H9 (cell line): Measurements from ENCODE around the gene KIF11. TPM values are rescaled to one million over a fixed set of nuclear protein-coding genes. Genes with fewer than 3 reads are reported as not detected.

Experiments
- DNase-seq: peaks from one replicate; pipeline ENCODE4 v3.0.0-alpha.2; 2017
- H2AFZ ChIP-seq: one replicate; pipeline ENCODE4 v1.6.1; 2013; ENCODE audit warnings: mild to moderate bottlenecking, low read length, control low read depth, moderate library complexity
- H2AK5ac ChIP-seq: 2 replicates; pipeline ENCODE4 v1.6.1; 2013; ENCODE audit warnings: low read length, control low read depth, mixed read lengths; ENCODE audit not compliant: insufficient read length
- H2BK120ac ChIP-seq: one replicate; pipeline ENCODE4 v1.6.1; 2013; ENCODE audit warnings: low read depth, mild to moderate bottlenecking, low read length, control low read depth, inconsistent platforms; ENCODE audit not compliant: poor library complexity, severe bottlenecking
- H2BK12ac ChIP-seq: 2 replicates; pipeline ENCODE4 v1.6.1; 2013; ENCODE audit warnings: low read length, control low read depth, mixed read lengths, low read depth; ENCODE audit not compliant: insufficient read length
- H2BK15ac ChIP-seq: 2 replicates; pipeline ENCODE4 v1.6.1; 2013; ENCODE audit warnings: low read depth, low read length, control low read depth
- H2BK20ac ChIP-seq: one replicate; pipeline ENCODE4 v1.6.1; 2013; ENCODE audit warnings: low read depth, mild to moderate bottlenecking, low read length, control low read depth, inconsistent platforms; ENCODE audit not compliant: poor library complexity, severe bottlenecking
- H2BK5ac ChIP-seq: 2 replicates; pipeline ENCODE4 v1.6.1; 2013; ENCODE audit warnings: low read length, control low read depth, mixed read lengths; ENCODE audit not compliant: insufficient read length
- H3K14ac ChIP-seq: 2 replicates; pipeline ENCODE4 v1.6.1; 2013; ENCODE audit warnings: low read length, control low read depth; ENCODE audit not compliant: insufficient read depth
- H3K18ac ChIP-seq: 2 replicates; pipeline ENCODE4 v1.6.1; 2013; ENCODE audit warnings: low read depth, mild to moderate bottlenecking, mixed read lengths, low read length, control low read depth; ENCODE audit not compliant: insufficient read length
- H3K23ac ChIP-seq: 2 replicates; pipeline ENCODE4 v1.6.1; 2013; ENCODE audit warnings: low read length, control low read depth, mixed read lengths, low read depth; ENCODE audit not compliant: insufficient read length
- H3K23me2 ChIP-seq: 2 replicates; pipeline ENCODE4 v1.6.1; 2013; ENCODE audit warnings: low read depth, mild to moderate bottlenecking, mixed read lengths, low read length, control low read depth; ENCODE audit not compliant: insufficient read length, poor library complexity, severe bottlenecking
- H3K27ac ChIP-seq: 2 replicates; pipeline ENCODE4 v1.5.1; 2013; ENCODE audit warnings: low read length, control low read depth, mixed read lengths, low read depth; ENCODE audit not compliant: insufficient read length
- H3K27me3 ChIP-seq: 2 replicates; pipeline ENCODE4 v1.6.1; 2013; ENCODE audit warnings: low read length, control low read depth, inconsistent platforms; ENCODE audit not compliant: insufficient read depth
- H3K4ac ChIP-seq: 2 replicates; pipeline ENCODE4 v1.6.1; 2013; ENCODE audit warnings: low read depth, mild to moderate bottlenecking, control low read depth, inconsistent platforms, low read length, moderate library complexity
- H3K4me1 ChIP-seq: 2 replicates; pipeline ENCODE4 v1.6.1; 2013; ENCODE audit warnings: low read length, control low read depth, inconsistent platforms; ENCODE audit not compliant: insufficient read depth
- H3K4me2 ChIP-seq: 2 replicates; pipeline ENCODE4 v1.6.1; 2013; ENCODE audit warnings: low read length, control low read depth, mixed read lengths; ENCODE audit not compliant: insufficient read length, insufficient read depth
- H3K56ac ChIP-seq: 2 replicates; pipeline ENCODE4 v1.6.1; 2013; ENCODE audit warnings: low read depth, mild to moderate bottlenecking, mixed read lengths, low read length, control low read depth; ENCODE audit not compliant: insufficient read length
- H3K79me1 ChIP-seq: 2 replicates; pipeline ENCODE4 v1.6.1; 2013; ENCODE audit warnings: low read depth, mild to moderate bottlenecking, moderate library complexity, low read length, control low read depth, inconsistent platforms; ENCODE audit not compliant: insufficient read depth, poor library complexity, severe bottlenecking
- H3K79me2 ChIP-seq: 2 replicates; pipeline ENCODE4 v1.6.1; 2013; ENCODE audit warnings: low read length, control low read depth, inconsistent platforms; ENCODE audit not compliant: insufficient read depth
- H3K9ac ChIP-seq: 2 replicates; pipeline ENCODE4 v1.6.1; 2013; ENCODE audit warnings: low read length, control low read depth, mixed read lengths; ENCODE audit not compliant: insufficient read length; ENCODE audit errors: extremely low read depth
- H3K9me3 ChIP-seq: one replicate; pipeline ENCODE4 v1.6.1; 2013; ENCODE audit warnings: low read depth, low read length, inconsistent platforms; ENCODE audit not compliant: control insufficient read depth
- H3T11ph ChIP-seq: one replicate; pipeline ENCODE4 v1.6.1; 2013; ENCODE audit warnings: mild to moderate bottlenecking, low read length, control low read depth, inconsistent platforms
- H4K20me1 ChIP-seq: one replicate; pipeline ENCODE4 v1.6.1; 2013; ENCODE audit not compliant: control insufficient read depth, insufficient read length, insufficient read depth
- H4K5ac ChIP-seq: 2 replicates; pipeline ENCODE4 v1.6.1; 2013; ENCODE audit warnings: low read depth, mild to moderate bottlenecking, mixed read lengths, low read length, control low read depth; ENCODE audit not compliant: insufficient read length
- H4K8ac ChIP-seq: replicated peaks from 2 replicates; pipeline ENCODE4 v1.6.1; 2013; ENCODE audit warnings: low read length, control low read depth, mixed read lengths, low read depth; ENCODE audit not compliant: insufficient read length
- H4K91ac ChIP-seq: 2 replicates; pipeline ENCODE4 v1.6.1; 2013; ENCODE audit warnings: low read depth, mild to moderate bottlenecking, moderate library complexity, mixed read lengths, low read length, control low read depth; ENCODE audit not compliant: insufficient read length
- H3K27ac Mint-ChIP-seq, 3 experiments: 2 replicates in 2 of 3; 3 replicates in 1 of 3; pipeline ENCODE4 v1.8.0; 2020 to 2021; ENCODE audit warnings: mixed read lengths in 3 of 3, mild to moderate bottlenecking in 1 of 3, moderate library complexity in 1 of 3
- H3K27me3 Mint-ChIP-seq: 2 replicates; pipeline ENCODE4 v1.8.0; 2021; ENCODE audit warnings: low read depth, mild to moderate bottlenecking, moderate library complexity, mixed read lengths
- H3K36me3 Mint-ChIP-seq, 3 experiments: 2 replicates in 2 of 3; 3 replicates in 1 of 3; pipeline ENCODE4 v1.8.0; 2020 to 2021; ENCODE audit warnings: low read depth in 3 of 3, mixed read lengths in 3 of 3; ENCODE audit not compliant: insufficient read depth in 1 of 3
- H3K4me1 Mint-ChIP-seq, 2 experiments: 2 replicates each; pipeline ENCODE4 v1.8.0; 2020; ENCODE audit warnings: mixed read lengths in 2 of 2
- H3K4me3 Mint-ChIP-seq, 2 experiments: 2 replicates in 1 of 2; 3 replicates in 1 of 2; pipeline ENCODE4 v1.8.0; 2020 to 2021; ENCODE audit warnings: mild to moderate bottlenecking in 2 of 2, mixed read lengths in 2 of 2, moderate library complexity in 1 of 2
- H3K9me3 Mint-ChIP-seq, 2 experiments: 2 replicates in 1 of 2; 3 replicates in 1 of 2; pipeline ENCODE4 v1.8.0; 2020; ENCODE audit warnings: mild to moderate bottlenecking in 2 of 2, mixed read lengths in 2 of 2, moderate library complexity in 1 of 2
- CTCF ChIP-seq: fragments of 200-600 bp; sonication (generic); conservative IDR thresholded peaks from 3 replicates; pipeline ENCODE4 v1.8.0; 2021; ENCODE audit warnings: antibody characterized with exemption, mild to moderate bottlenecking
- total RNA-seq: library from RNA; stranded (reverse); gene quantifications from 2 replicates; pipeline ENCODE4 v1.2.1, GENCODE V29; 2021

The KIF11 gene
- total RNA-seq, 1 experiment from 2014 or later, result 54.4 TPM

GRCh38 chr10:92562424-92562823 lies 30.5 kb upstream of the KIF11 start:
- Histone ChIP-seq H3K27ac (no peak overlapping the region), H2BK5ac (no peak overlapping the region), H3K9ac (no peak overlapping the region), H3K4ac (no peak overlapping the region), H2BK120ac (no peak overlapping the region), H3K18ac (no peak overlapping the region), H3K9me3 (no peaks in the 10 kb centered on the region), H3K79me2 (peaks cover 8% of the 10 kb centered on the region; the same call in 1 of the 2 replicates), H3K14ac (no peak overlapping the region), H2BK20ac (no peak overlapping the region), H2AK5ac (no peak overlapping the region), H4K5ac (no peak overlapping the region), H3K27me3 (no peaks in the 10 kb centered on the region), H2AFZ (no peak overlapping the region), H3K4me1 (no peaks in the 10 kb centered on the region), H3K4me2 (no peak overlapping the region), H3T11ph (no peak overlapping the region), H4K8ac (no peak overlapping the region), H3K56ac (no peak overlapping the region), H3K23me2 (no peaks in the 10 kb centered on the region), H4K20me1 (no peaks in the 10 kb centered on the region), H3K79me1 (peaks cover 8% of the 10 kb centered on the region), H3K23ac (no peak overlapping the region), H4K91ac (no peak overlapping the region), H2BK12ac (no peak overlapping the region), H2BK15ac (no peak overlapping the region)
- no peak for DNase-seq
- no peak overlapping the region for H3K4me3 Mint-ChIP-seq
- 0 out of 7 replicates have a peak overlapping the region, but pooled peaks of 1 of the 3 experiments have one; percentile 58 for H3K27ac Mint-ChIP-seq
- H3K4me1 Mint-ChIP-seq, result peaks cover 3 to 4% of the 10 kb centered on the region in 2 experiments
- peaks cover 47 to 58% (median 58%) of the 10 kb centered on the region in 3 experiments for H3K36me3 Mint-ChIP-seq
- peaks cover 8% of the 10 kb centered on the region in 2 experiments; a peak in 3 of 5 replicates for H3K9me3 Mint-ChIP-seq
- TF ChIP-seq CTCF, result no peak
- no peaks in the 10 kb centered on the region for H3K27me3 Mint-ChIP-seq
